GM23338 (cell line): ENCODE data around the gene KDM6B.

Experiments
- EZH2 ChIP-seq: fragments of 200-600 bp; sonication (generic); IDR thresholded peaks from one replicate; pipeline ENCODE4 v1.8.0; 2017; ENCODE audit warnings: antibody characterized with exemption, mild to moderate bottlenecking, low read depth; ENCODE audit not compliant: unreplicated experiment
- JUNB ChIP-seq: IDR thresholded peaks from one replicate; pipeline ENCODE4 v1.6.1; 2016; ENCODE audit warnings: antibody characterized with exemption; ENCODE audit not compliant: unreplicated experiment
- TF ChIP-seq, protein P1 (sequence below), 2 experiments: fragments of 200-600 bp in 1 of 2; sonication (generic) in 1 of 2; conservative IDR thresholded peaks; 2 replicates each; pipeline versions ENCODE4 v1.5.1 to v1.6.1; 2016 to 2017; ENCODE audit warnings: antibody characterized with exemption in 2 of 2, low read depth in 2 of 2, mild to moderate bottlenecking in 2 of 2, moderate library complexity in 1 of 2

- TF ChIP-seq EZH2 (no peak), JUNB (no peak)
- TF ChIP-seq, protein P1, sequence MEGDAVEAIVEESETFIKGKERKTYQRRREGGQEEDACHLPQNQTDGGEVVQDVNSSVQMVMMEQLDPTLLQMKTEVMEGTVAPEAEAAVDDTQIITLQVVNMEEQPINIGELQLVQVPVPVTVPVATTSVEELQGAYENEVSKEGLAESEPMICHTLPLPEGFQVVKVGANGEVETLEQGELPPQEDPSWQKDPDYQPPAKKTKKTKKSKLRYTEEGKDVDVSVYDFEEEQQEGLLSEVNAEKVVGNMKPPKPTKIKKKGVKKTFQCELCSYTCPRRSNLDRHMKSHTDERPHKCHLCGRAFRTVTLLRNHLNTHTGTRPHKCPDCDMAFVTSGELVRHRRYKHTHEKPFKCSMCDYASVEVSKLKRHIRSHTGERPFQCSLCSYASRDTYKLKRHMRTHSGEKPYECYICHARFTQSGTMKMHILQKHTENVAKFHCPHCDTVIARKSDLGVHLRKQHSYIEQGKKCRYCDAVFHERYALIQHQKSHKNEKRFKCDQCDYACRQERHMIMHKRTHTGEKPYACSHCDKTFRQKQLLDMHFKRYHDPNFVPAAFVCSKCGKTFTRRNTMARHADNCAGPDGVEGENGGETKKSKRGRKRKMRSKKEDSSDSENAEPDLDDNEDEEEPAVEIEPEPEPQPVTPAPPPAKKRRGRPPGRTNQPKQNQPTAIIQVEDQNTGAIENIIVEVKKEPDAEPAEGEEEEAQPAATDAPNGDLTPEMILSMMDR (conservative IDR thresholded peaks at IDR 0.05; ENCODE audit: low read depth in 2 of 2): no peak
Observed at GRCh38 chr17:7857713-7858521, 23.9 kb downstream of the KDM6B start, which contains the start of gene CYB5D1.
